NCI-H748 (cell line): Measurements from ENCODE around the gene PKD2.
"Not testable (repeated sequence)": the region's sequence is repeated elsewhere in the genome, so short reads cannot be mapped to it uniquely, and the experiment has no call there.

Experiments used
- DNase-seq: peaks from one replicate; lab custom pipeline; 2025; ENCODE audit not compliant: unreplicated experiment; lab: John Stamatoyannopoulos, UW

Gene PKD2

GRCh38 chr4:87985887-87986200, 21.6 kb upstream of the PKD2 start:
- no peak for DNase-seq

DNA sequence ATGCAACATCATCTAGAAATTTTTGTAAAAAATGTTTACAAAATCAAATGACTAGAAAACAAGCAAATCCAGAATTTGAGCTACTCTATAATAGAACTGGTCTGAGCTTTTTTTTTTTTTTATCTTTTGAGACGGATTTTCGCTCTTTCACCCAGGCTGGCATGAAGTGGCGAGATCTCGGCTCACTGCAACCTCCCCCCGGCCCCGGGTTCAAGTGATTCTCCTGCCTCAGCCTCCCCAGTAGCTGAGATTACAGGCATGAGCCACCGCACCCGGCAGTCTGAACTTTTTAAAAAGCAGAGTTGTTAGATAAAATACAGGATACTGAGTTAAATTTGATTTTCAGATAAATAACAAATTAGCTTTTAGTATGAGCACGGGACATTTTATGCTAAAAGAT, 20.9 kb upstream of the PKD2 start:
- no peak for DNase-seq

GRCh38 chr4:87989765-87990164, 17.7 kb upstream of the PKD2 start:
- DNase-seq: no peak

- DNase-seq: no peak
Measured at GRCh38 chr4:87995435-87995834, 12.0 kb upstream of the PKD2 start.

- not testable (repeated sequence) for DNase-seq
Measured at GRCh38 chr4:87999191-87999691, 8.2 kb upstream of the PKD2 start.

DNA sequence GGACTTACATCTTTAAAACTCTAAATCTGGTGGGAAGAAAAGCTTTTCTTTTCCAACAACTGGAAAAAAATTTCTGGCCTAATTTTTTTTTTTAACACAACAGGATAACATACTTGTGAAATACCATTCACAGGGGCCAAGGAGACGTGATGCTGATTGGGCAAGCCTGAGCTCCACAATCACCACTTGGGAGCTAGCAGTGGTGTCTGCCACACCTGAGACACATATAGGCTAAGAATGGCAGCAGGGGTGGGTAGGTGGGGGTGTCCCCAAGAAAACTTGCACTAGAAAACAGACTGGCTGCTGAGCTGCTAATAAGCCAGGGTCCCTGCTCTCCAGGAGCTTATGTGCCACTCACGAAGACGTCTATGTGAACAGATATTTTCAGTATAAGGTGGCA, 5.6 kb upstream of the PKD2 start:
- no peak for DNase-seq

- DNase-seq: peak; percentile 35
Measured at GRCh38 chr4:88002786-88003185, 4.6 kb upstream of the PKD2 start.

GRCh38 chr4:88003261-88003660, 4.2 kb upstream of the PKD2 start:
- no peak for DNase-seq

DNA sequence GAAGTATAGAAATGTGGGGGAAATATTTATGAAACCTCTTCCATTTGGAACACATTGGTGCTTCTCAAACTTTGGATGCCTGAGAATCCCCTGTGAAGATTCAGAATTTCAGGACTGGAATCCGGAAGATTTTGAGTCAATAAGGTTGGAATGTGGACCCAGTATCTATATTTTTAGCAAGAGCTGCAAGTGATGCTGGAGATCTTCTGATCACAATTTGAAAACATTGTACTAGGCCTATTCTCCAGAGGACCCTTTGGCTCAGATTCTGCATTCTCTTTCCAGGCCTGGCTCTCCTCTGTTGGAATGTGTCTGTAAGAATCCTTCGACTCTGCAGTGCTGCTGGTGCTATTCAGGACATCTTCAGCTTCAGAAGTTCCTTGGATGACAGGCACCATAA, 2.4 kb upstream of the PKD2 start:
- DNase-seq: no peak

DNA sequence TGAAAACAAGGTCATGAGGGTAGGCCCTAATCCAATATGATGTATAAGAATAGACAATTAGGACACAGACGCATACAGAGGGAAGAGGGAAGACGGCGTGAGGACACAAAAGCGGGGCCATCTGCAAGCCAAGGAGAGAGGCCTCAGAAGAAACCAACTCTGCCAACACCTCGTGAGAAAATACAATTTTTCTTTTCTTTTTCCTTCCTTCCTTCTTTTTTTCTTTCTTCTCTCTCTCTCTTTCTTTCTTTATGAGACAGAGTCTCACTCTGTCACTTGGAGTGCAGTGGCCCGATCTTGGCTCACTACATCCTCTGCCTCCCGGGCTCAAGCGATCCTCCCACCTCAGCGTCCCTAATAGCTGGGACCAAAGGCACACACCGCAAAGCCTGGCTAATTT, 1.5 kb upstream of the PKD2 start:
- no peak for DNase-seq

GRCh38 chr4:88006956-88007303, 505 bp upstream of the PKD2 start:
- DNase-seq: no peak

- peak; percentile 61 for DNase-seq
Measured at GRCh38 chr4:88008122-88008742, 797 bp downstream of the PKD2 start.

DNA sequence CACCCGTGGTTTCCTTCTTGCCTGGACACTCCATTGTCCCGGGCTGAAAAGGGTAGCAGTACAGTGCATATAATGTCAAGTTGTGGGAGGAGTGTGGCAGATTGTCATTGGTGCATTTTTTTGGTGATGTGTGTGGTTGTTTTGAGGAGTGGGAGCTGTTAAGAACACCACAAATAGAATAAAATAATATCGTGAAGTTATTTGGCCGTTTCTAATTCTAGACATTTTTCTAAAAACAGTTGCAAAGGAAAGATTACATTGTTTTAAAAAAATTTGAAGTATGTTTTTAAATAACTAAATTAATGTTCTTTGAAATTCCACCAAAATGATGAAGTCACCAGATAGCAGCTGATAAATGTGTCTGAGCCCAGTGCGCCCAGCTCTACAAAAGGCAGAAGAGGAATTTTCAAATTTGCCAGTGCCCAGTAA, 1.3 kb downstream of the PKD2 start:
- no peak for DNase-seq

DNA sequence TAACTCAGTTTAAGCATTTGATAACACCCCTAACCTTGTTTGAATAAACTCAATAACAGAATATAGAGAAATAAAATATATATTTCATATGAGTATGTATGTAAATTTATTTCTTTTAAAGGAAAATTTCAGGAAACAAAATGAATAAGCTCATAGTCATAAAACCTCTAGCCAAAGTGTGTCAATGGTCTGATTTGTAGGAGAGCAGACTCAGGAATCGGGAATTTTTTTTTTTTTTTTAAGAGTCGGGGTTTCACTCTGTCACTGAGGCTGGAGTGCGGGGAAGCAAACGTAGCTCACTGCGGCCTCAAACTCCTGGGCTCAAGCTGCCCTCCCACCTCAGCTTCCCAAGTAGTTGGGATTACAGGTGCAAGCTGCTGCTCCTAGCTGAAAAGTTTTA, 2.4 kb downstream of the PKD2 start:
- no peak for DNase-seq

GRCh38 chr4:88010966-88011365, 3.5 kb downstream of the PKD2 start:
- DNase-seq: no peak

GRCh38 chr4:88012647-88013046, 5.2 kb downstream of the PKD2 start:
- DNase-seq: no peak

GRCh38 chr4:88014386-88014905, 7.0 kb downstream of the PKD2 start:
- no peak for DNase-seq

DNA sequence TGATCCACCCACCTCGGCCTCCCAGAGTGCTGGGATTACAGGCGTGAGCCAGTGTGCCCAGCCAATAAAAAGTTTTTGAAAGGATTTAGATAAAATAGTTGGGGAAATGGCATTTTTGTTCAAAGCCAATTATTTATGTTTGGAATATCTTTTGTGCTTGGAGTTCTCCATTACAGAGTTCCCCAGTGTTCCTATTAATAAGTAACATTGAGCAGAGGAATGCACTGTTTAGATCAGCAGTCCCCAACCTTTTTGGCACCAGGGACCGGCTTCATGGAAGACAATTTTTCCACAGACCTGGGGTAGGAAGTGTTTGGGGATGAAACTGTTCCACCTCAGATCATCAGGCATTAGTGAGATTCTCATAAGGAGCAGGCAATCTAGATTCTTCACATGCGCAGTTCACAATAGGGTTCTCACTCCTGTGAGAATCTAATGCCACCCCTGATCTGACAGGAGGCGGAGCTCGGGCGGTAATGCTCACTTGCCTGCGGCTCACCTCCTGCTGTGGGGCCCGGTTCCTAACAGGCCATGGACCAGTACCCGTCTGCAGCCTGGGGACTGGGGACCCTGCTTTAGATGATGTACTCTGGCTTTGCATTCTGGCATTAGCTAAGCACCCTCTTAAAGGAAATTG, 8.3 kb downstream of the PKD2 start:
- no peak for DNase-seq

DNA sequence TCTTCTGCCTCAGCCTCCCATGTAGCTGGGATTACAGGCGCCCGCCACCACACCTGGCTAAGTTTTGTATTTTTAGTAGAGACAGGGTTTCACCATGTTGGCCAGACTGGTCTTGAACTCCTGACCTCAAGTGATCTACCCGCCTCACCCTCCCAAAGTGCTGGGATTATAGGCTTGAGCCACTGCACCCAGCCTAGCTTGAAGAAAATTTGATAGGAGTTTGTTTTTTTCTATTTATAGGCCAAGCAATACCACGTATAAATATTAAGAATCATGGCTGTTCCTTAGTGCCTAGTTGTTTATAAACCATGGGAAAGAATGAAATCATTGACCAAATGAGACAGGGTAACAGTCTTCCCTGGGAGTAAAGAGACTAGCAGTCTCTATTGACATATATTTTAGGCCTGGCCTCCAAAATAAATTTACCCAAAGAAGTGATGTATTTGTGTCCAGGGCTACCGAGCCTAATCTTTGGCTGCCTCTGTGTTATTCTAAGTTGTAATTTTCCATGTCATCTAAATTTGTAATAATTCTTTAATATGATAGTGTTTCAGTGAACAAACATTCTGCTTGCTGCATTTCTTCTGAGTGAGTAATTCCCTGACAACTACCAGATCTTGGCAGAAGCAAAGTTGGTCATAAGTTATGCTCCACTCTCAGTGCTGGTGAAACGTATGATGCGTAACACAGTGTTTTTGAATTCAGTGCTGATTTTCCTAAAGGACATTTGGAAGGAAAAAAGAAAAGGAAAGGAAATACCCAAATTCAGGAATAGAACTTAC, 10.3 kb downstream of the PKD2 start:
- DNase-seq: no peak

DNA sequence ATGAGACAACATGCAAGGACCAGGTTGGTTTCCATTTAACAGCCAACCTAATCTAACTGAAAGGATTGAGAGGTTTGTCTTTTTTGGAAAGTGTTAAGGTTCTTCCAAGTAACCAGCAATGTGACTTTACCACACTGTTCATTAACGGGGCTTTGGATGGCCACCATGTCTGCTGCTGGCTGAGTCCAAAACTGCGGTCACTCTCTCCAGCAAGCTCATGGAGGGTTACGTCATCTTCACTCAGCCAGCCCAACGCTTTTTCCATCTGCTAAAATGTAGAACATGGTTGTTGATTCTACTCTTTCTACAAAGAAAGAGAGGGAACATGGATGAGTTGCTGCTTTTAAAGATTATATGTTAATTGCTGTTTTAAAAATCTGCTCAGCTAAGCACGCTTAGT, 11.0 kb downstream of the PKD2 start:
- no peak for DNase-seq

GRCh38 chr4:88021824-88022223, 14.4 kb downstream of the PKD2 start:
- no peak for DNase-seq

DNA sequence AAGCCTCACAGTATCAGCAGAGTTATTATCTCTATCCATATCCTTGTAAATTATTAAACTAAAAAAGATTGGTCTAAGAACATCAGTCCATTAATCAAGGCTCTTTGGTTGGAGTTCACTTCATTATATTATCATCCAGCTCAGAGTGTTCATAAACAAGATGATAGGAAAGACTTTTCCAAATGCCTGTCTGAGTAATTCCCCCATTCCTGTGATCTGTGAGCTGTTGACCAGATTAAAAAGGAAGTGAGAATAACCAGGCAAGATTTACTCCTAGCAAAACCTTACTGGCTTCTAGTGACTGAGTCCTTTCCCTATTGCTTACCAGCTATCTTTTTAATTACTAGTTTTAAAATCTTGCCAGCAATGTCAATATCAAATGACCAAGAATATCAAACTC, 14.9 kb downstream of the PKD2 start:
- DNase-seq: no peak
